Measurements from ENCODE around the gene FNBP1L. TPM values are rescaled to one million over a fixed set of nuclear protein-coding genes. Genes with fewer than 3 reads are reported as not detected.

Gene FNBP1L
- total RNA-seq, 3 donors from 2014 or later = 33.1 to 117 (median 63.6) TPM

DNA sequence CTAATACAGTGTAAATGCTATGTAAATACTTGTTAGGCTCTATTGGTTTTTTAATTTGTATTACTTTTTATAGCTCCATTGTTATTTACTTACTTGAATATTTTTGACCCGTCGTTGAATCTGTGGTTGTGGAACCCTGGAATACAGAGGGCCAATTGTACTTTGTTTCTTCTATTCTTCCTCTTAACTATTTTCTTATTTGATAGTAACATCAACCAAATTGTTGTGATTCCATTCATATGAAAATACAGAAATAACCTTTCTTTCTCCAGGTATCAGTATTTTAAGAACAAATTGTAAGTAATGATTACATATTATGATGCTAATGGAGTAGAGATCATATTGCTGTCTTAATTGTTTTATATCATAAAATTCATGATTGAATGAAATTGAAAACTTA is 73.7 kb downstream of the FNBP1L start:
- no peak overlapping the region for H3K27ac ChIP-seq
- H3K27me3 ChIP-seq = no peaks in the 10 kb centered on the region
- no peaks in the 10 kb centered on the region for H3K4me1 ChIP-seq
- no peak for TF ChIP-seq POLR2A (IDR thresholded peaks at IDR 0.05)
- no peak for TF ChIP-seq POLR2AphosphoS5 (IDR thresholded peaks at IDR 0.05)
- TF ChIP-seq CTCF (IDR thresholded peaks at IDR 0.05) = no peak
- no peak overlapping the region for H3K4me3 ChIP-seq
- intact Hi-C loops (cut with DNase I; ENCODE audit: low total_unique reads) = no loop called here
- no peak for DNase-seq (ENCODE audit: low spot score in 2 of 2)
- H3K9me3 ChIP-seq = no peaks in the 10 kb centered on the region
- no peaks in the 10 kb centered on the region for H3K36me3 ChIP-seq

DNA sequence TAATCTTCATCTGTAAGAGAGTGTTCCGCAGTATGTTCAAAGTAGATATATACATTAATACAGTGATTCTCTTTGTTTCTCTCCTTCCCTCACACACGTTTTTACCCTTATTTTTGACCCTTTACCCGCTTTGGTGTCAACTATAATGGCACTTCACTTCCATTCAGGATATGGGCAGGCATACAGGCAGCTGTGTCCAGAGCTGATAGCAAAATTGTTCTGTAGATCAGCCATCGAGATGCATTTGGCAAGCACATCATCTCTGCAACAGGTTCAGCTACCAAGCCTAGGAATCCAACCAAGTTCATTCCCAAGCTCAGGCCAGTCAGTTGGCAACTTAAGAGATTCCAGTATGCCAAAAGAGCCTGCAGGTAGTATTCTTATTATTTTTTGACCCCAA is 74.8 kb downstream of the FNBP1L start:
- Histone ChIP-seq H3K9me3 (no peaks in the 10 kb centered on the region), H3K27ac (peak overlapping the region in 1 of 2 donors; percentile 21), H3K4me3 (no peak overlapping the region), H3K36me3 (no peaks in the 10 kb centered on the region), H3K27me3 (no peaks in the 10 kb centered on the region), H3K4me1 (no peaks in the 10 kb centered on the region)
- TF ChIP-seq POLR2AphosphoS5 (IDR thresholded peaks at IDR 0.05) = no peak
- no peak for DNase-seq (ENCODE audit: low spot score in 2 of 2)
- intact Hi-C loops (cut with DNase I; ENCODE audit: low total_unique reads) = no loop called here

- Histone ChIP-seq H3K4me3 (no peak overlapping the region), H3K4me1 (no peaks in the 10 kb centered on the region), H3K27ac (peak overlapping the region; percentile 79 to 88), H3K9me3 (no peaks in the 10 kb centered on the region), H3K36me3 (no peaks in the 10 kb centered on the region), H3K27me3 (no peaks in the 10 kb centered on the region)
- no peak for TF ChIP-seq CTCF (IDR thresholded peaks at IDR 0.05)
- TF ChIP-seq POLR2AphosphoS5 (IDR thresholded peaks at IDR 0.05) = no peak
- no peak for TF ChIP-seq POLR2A (IDR thresholded peaks at IDR 0.05)
- DNase-seq (ENCODE audit: low spot score in 2 of 2) = no peak
- intact Hi-C loops (cut with DNase I; ENCODE audit: low total_unique reads) = no loop called here
Observed at GRCh38 chr1:93525431-93525830, 77.5 kb downstream of the FNBP1L start.

GRCh38 chr1:93526431-93526830 is 78.5 kb downstream of the FNBP1L start:
- Histone ChIP-seq H3K9me3 (no peaks in the 10 kb centered on the region), H3K4me3 (no peak overlapping the region), H3K36me3 (no peaks in the 10 kb centered on the region), H3K27ac (peak overlapping the region; percentile 79 to 88), H3K4me1 (no peaks in the 10 kb centered on the region), H3K27me3 (no peaks in the 10 kb centered on the region)
- intact Hi-C loops (cut with DNase I; ENCODE audit: low total_unique reads) = no loop called here
- no peak for DNase-seq (ENCODE audit: low spot score in 2 of 2)
- TF ChIP-seq POLR2A (IDR thresholded peaks at IDR 0.05) = no peak
- TF ChIP-seq CTCF (IDR thresholded peaks at IDR 0.05) = no peak
- no peak for TF ChIP-seq POLR2AphosphoS5 (IDR thresholded peaks at IDR 0.05)

DNA sequence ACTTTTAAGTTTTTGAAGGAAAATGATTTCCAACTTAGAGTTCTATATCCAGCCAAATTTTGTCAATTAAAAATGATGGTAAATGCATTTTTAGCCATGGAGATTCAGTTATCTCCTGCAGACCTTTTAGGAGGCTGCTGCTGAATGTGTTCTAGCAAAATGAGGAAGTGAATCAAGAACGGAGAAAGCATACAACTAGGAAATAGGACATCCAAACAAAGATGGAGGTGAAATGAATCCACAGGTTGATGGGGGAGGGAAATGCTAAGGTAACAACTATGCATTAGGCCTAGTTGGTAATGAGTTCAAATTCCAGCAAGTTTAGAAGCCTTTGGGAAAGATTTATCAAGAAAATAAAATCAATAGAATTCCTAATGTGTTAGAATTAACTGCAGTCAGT is 80.5 kb downstream of the FNBP1L start:
- Histone ChIP-seq H3K4me3 (no peak overlapping the region), H3K9me3 (no peaks in the 10 kb centered on the region), H3K36me3 (no peaks in the 10 kb centered on the region), H3K27me3 (no peaks in the 10 kb centered on the region), H3K4me1 (no peaks in the 10 kb centered on the region), H3K27ac (no peak overlapping the region)
- DNase-seq (ENCODE audit: low spot score in 2 of 2) = no peak
- intact Hi-C loops (cut with DNase I; ENCODE audit: low total_unique reads) = no loop called here
- TF ChIP-seq CTCF (IDR thresholded peaks at IDR 0.05) (no peak), POLR2AphosphoS5 (IDR thresholded peaks at IDR 0.05) (no peak), POLR2A (IDR thresholded peaks at IDR 0.05) (no peak)

DNA sequence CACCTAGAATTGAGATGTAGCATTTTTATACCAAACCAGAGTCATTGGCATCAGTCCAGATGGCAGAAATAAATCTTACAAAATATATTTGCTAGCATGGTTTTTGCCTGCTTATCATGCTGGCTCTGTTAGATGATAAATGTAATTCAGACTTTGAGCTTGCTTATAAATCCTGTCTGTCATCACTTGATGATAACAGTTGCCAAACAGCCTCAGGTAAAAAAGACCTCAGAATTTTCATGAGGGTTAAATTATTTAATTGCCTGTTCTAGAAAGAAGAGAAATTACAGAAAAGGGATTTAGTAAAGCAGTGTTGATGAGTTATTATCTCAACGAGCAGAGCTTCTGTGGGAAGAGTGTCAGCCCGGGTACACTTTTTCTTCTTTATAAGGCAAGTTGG is 83.3 kb downstream of the FNBP1L start:
- H3K27me3 ChIP-seq = no peaks in the 10 kb centered on the region
- intact Hi-C loops (cut with DNase I; ENCODE audit: low total_unique reads) = no loop called here
- H3K9me3 ChIP-seq = no peaks in the 10 kb centered on the region
- TF ChIP-seq POLR2A (IDR thresholded peaks at IDR 0.05) (no peak), POLR2AphosphoS5 (IDR thresholded peaks at IDR 0.05) (no peak), CTCF (IDR thresholded peaks at IDR 0.05) (no peak)
- H3K27ac ChIP-seq = no peak overlapping the region
- no peaks in the 10 kb centered on the region for H3K4me1 ChIP-seq
- DNase-seq (ENCODE audit: low spot score in 2 of 2) = no peak
- no peak overlapping the region for H3K4me3 ChIP-seq
- H3K36me3 ChIP-seq = no peaks in the 10 kb centered on the region
